Measurements from ENCODE around the gene APH1B. TPM values are rescaled to one million over a fixed set of nuclear protein-coding genes. Genes with fewer than 3 reads are reported as not detected.

The APH1B gene
- total and polyA plus RNA-seq, 7 donors = 1.8 to 11.0 (median 7.9) TPM

DNA sequence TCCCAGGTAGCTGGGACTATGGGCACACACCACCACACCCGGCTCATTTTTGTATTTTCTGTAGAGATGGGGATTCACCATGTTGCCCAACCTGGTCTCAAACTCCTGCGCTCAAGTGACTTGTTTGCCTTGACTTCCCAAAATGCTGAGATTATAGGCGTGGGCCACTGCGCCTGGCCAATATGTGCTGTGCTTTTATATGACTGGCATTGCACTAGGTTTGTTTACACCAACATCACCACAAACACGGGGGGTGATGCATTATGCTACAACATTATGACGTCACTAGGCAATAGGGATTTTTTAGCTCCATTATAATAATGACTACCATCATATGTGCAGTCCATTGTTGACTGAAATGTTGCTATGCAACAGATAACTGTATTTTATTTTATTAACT lies 6.9 kb downstream of the APH1B start:
- Histone ChIP-seq H3K4me1 (no peaks in the 10 kb centered on the region), H3K27ac (no peak overlapping the region), H3K27me3 (no peaks in the 10 kb centered on the region), H3K9me3 (no peaks in the 10 kb centered on the region), H3K4me3 (no peak overlapping the region), H3K36me3 (peaks cover 0 to 63% (median 9%) of the 10 kb centered on the region in 4 donors)
- intact Hi-C loops (cut with DNase I) = no loop called here
- DNase-seq = no peak
- WGBS, 2 donors = 75 to 92% methylated on average over 6 of the region's 6 CpGs
- no peak for TF ChIP-seq EP300 (IDR thresholded peaks at IDR 0.05)
- no peak for TF ChIP-seq CTCF (IDR thresholded peaks at IDR 0.05)
- no peak for TF ChIP-seq POLR2AphosphoS5 (IDR thresholded peaks at IDR 0.05)

DNA sequence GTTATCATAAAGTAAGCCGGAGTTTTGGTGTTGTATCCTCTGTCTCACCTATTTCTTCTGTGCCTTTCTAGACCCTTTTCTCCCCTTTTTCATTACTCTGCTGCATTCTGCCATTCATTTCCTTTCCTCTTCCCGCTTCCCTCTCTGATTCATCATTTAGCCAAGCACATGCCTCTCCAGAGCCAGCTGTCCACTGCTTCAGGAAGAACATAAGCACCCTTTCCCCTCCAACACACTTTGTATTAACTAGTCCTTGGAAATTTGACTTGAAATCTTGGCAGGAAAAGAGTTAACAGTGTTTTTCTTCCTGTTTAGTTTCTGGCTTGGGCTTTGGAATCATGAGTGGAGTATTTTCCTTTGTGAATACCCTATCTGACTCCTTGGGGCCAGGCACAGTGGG lies 9.7 kb downstream of the APH1B start:
- Histone ChIP-seq H3K27me3 (no peaks in the 10 kb centered on the region), H3K36me3 (peaks cover 0 to 59% (median 9%) of the 10 kb centered on the region in 4 donors), H3K27ac (no peak overlapping the region), H3K4me3 (no peak overlapping the region), H3K9me3 (no peaks in the 10 kb centered on the region), H3K4me1 (peaks cover 0 to 9% (median 0%) of the 10 kb centered on the region in 4 donors)
- WGBS, 2 donors = 88 to 95% methylated on average over 2 of the region's 2 CpGs
- intact Hi-C loops (cut with DNase I) = no loop called here
- TF ChIP-seq POLR2A (IDR thresholded peaks at IDR 0.05) = no peak
- TF ChIP-seq POLR2AphosphoS5 (IDR thresholded peaks at IDR 0.05) = no peak
- TF ChIP-seq EP300 (IDR thresholded peaks at IDR 0.05) = no peak
- no peak for TF ChIP-seq CTCF (IDR thresholded peaks at IDR 0.05)
- DNase-seq = no peak

DNA sequence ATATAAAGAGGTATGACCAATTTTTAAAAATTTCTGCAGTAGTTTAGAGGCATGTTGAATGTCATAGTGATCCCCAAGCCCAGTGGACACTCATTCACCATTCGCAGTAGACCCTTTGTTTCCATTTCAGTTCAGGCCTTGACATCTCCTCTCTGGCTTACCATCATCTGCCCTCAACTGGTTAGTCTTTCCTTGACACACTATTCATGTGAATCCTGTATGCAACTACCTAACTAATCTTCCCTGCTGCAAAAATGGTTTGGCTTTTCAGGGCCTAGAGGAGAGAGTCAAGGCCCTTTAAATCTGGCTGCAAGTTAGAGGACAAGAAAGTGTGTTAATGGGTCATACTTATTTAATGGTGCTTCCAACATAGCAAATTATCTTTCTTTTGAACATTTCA lies 10.9 kb downstream of the APH1B start:
- Histone ChIP-seq H3K4me1 (peaks cover 0 to 9% (median 0%) of the 10 kb centered on the region in 4 donors), H3K27me3 (no peaks in the 10 kb centered on the region), H3K36me3 (peaks cover 0 to 64% (median 9%) of the 10 kb centered on the region in 4 donors), H3K27ac (no peak overlapping the region), H3K9me3 (no peaks in the 10 kb centered on the region), H3K4me3 (no peak overlapping the region)
- TF ChIP-seq CTCF (IDR thresholded peaks at IDR 0.05) = no peak
- no peak for TF ChIP-seq POLR2AphosphoS5 (IDR thresholded peaks at IDR 0.05)
- no peak for TF ChIP-seq POLR2A (IDR thresholded peaks at IDR 0.05)
- no peak for TF ChIP-seq EP300 (IDR thresholded peaks at IDR 0.05)
- DNase-seq = no peak
- 86 to 90% methylated on average over 1 of the region's 1 CpG for WGBS, 2 donors
- intact Hi-C loops (cut with DNase I) = loop anchor here (1.0 kb wide), 1 partner anchor 114 kb away; no protein-coding TSS in a partner anchor

- no peak for DNase-seq
- TF ChIP-seq POLR2A (IDR thresholded peaks at IDR 0.05) = no peak
- TF ChIP-seq CTCF (IDR thresholded peaks at IDR 0.05) = peak; percentile 13 to 66 (median 52)
- TF ChIP-seq EP300 (IDR thresholded peaks at IDR 0.05) = no peak
- TF ChIP-seq POLR2AphosphoS5 (IDR thresholded peaks at IDR 0.05) = no peak
- Histone ChIP-seq H3K36me3 (peaks cover 0 to 64% (median 9%) of the 10 kb centered on the region in 4 donors), H3K4me3 (no peak overlapping the region), H3K27me3 (no peaks in the 10 kb centered on the region), H3K9me3 (no peaks in the 10 kb centered on the region), H3K27ac (no peak overlapping the region), H3K4me1 (peaks cover 0 to 9% (median 0%) of the 10 kb centered on the region in 4 donors)
- intact Hi-C loops (cut with DNase I) = loop anchor here (1.0 kb wide), 1 partner anchor 113 kb away; no protein-coding TSS in a partner anchor
- 1 to 6% methylated on average over 4 of the region's 4 CpGs for WGBS, 2 donors
Measured at GRCh38 chr15:63288778-63289378, 11.5 kb downstream of the APH1B start.

- Histone ChIP-seq H3K36me3 (peaks cover 0 to 53% (median 5%) of the 10 kb centered on the region in 4 donors), H3K4me3 (no peak overlapping the region), H3K27me3 (no peaks in the 10 kb centered on the region), H3K4me1 (peaks cover 0 to 9% (median 0%) of the 10 kb centered on the region in 4 donors), H3K27ac (no peak overlapping the region), H3K9me3 (no peaks in the 10 kb centered on the region)
- intact Hi-C loops (cut with DNase I) = no loop called here
- TF ChIP-seq EP300 (IDR thresholded peaks at IDR 0.05) (no peak), CTCF (IDR thresholded peaks at IDR 0.05) (no peak), POLR2AphosphoS5 (IDR thresholded peaks at IDR 0.05) (no peak), POLR2A (IDR thresholded peaks at IDR 0.05) (no peak)
- no peak for DNase-seq
Measured at GRCh38 chr15:63291507-63291906, 14.1 kb downstream of the APH1B start.

All from sigmoid colon (tissue), 7 donors.